Measurements from ENCODE around the gene HMGN1.

HMGN1 gene

DNA sequence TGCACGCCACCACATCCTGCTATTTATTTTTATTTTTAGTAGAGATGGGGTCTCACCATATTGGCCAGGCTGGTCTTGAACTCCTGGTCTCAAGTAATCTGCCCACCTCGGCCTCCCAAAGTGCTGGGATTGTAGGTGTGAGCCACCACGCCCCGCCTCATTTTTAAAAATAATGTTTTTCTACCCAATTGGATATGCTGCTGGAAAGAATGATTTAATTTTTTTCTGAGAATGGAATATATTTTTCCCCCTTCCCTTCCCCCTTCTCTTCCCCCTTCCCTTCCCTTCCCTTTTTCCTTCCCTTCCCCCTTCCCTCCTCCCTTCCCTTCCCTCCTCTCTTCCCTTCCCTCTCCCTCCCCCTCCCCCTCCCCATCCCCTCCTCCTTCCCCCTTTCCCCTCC lies 17.7 kb upstream of the HMGN1 start:
- TF ChIP-seq, protein P1, sequence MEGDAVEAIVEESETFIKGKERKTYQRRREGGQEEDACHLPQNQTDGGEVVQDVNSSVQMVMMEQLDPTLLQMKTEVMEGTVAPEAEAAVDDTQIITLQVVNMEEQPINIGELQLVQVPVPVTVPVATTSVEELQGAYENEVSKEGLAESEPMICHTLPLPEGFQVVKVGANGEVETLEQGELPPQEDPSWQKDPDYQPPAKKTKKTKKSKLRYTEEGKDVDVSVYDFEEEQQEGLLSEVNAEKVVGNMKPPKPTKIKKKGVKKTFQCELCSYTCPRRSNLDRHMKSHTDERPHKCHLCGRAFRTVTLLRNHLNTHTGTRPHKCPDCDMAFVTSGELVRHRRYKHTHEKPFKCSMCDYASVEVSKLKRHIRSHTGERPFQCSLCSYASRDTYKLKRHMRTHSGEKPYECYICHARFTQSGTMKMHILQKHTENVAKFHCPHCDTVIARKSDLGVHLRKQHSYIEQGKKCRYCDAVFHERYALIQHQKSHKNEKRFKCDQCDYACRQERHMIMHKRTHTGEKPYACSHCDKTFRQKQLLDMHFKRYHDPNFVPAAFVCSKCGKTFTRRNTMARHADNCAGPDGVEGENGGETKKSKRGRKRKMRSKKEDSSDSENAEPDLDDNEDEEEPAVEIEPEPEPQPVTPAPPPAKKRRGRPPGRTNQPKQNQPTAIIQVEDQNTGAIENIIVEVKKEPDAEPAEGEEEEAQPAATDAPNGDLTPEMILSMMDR (IDR thresholded peaks at IDR 0.05; ENCODE audit: control insufficient read depth, insufficient read depth, low read depth, low read length, missing control alignments), result no peak
- H3K4me3 ChIP-seq (ENCODE audit: control insufficient read depth, low read depth, low read length), result no peak overlapping the region
- DNase-seq (ENCODE audit: low read depth), result no peak

DNA sequence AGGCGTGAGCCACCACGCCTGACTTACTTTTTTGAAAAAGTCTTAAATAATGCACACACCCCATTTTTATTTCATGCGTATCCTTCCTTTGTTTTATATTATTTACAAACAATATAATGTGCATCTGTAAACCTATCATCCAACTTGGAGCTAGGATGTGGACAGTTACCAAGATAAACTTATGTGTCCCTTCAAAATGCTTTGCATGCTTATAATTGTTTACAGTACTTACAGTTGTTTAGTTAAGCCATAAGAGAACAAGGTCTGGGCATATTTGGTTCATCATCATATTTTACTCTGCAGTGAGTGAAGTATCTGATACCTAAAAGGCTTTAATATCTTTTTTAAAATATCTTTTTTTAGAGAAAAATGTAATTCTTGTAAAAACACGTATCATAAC lies 16.1 kb upstream of the HMGN1 start:
- TF ChIP-seq, protein P1 (IDR thresholded peaks at IDR 0.05; ENCODE audit: control insufficient read depth, insufficient read depth, low read depth, low read length, missing control alignments), result no peak
- no peak for DNase-seq (ENCODE audit: low read depth)
- no peak overlapping the region for H3K4me3 ChIP-seq (ENCODE audit: control insufficient read depth, low read depth, low read length)

DNA sequence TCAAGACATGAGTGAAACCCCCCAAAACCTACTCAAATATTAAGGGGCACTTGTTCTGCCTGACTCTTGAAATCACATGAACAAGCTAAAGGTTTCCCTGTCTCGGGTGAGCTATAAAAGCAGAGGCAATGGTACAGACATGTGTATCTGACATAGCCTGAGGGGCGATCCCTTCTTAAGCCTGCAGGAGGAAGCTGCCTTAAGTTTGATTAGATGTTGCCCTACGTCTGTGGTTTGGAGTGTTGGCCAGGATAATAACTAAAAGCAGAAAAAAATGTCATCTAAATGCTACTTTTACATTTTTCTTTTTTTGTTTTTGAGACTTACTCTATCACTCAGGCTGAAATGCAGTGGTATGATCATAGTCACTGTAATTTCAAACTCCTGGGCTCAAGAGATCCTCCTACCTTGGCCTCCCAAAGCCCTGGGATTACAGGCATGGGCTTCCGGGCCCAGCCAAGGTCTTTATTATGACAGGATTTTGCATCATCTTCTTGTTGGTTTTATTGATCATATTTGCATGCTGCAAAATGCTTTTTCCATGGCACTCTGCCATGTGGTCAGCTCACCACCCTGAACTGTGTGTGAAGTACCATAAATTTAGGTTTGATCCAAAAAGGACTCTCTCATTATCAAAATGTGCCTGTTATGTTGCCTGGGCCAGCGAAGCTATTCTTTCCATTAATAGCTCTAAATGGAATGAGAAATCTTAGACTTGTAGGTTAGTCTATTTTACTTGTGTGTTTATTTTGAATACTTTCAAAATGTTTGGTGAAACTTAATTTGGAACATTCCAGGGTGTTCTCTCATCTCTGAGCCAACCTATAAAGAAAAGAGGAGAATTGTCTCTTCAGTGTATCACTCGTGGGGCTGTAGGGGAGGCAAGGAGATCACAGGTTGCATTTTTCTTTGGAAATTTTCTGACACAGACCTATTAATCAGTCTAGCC lies 15.0 kb upstream of the HMGN1 start:
- no peak overlapping the region for H3K4me3 ChIP-seq (ENCODE audit: control insufficient read depth, low read depth, low read length)
- TF ChIP-seq, protein P1 (IDR thresholded peaks at IDR 0.05; ENCODE audit: control insufficient read depth, insufficient read depth, low read depth, low read length, missing control alignments), result no peak
- no peak for DNase-seq (ENCODE audit: low read depth)

DNA sequence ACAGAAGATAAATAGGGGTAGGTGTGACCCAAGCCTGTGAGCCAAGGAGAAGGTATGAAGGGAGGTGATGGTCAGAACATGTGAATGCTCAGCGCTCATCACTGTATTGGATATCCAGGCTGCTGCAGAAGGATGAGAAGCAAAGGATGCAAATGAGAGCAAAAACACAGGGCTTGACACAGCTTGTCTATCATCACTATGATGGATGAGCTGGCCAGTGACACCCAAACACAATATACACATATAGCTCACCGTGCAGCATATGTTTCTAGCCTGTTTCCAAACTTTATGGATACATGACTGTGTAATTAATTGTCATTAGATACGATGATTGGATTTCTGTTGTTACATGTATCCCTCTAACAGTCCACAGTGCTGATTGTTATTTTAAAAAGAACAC lies 13.8 kb upstream of the HMGN1 start:
- no peak overlapping the region for H3K4me3 ChIP-seq (ENCODE audit: control insufficient read depth, low read depth, low read length)
- TF ChIP-seq, protein P1 (IDR thresholded peaks at IDR 0.05; ENCODE audit: control insufficient read depth, insufficient read depth, low read depth, low read length, missing control alignments), result no peak
- no peak for DNase-seq (ENCODE audit: low read depth)

DNA sequence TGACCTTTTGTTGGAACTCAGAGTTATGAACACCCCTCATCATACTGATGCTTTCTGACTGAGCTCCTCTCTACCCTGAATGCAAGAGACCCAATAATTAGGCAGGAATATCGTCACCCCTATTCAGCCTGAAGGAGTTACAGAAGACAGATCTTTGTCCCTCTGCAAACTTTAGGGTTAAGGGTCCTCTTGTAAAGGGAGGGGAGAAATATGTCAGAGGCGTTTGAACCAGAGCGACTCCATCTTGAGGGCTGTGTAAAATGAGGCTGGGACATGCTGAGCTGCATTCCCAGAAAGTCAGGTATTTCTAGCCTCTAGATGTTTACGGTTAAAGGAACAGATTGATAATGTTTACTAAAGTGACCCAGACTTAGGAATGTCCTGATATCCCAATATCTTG lies 10.5 kb upstream of the HMGN1 start:
- TF ChIP-seq, protein P1 (IDR thresholded peaks at IDR 0.05; ENCODE audit: control insufficient read depth, insufficient read depth, low read depth, low read length, missing control alignments), result no peak
- H3K4me3 ChIP-seq (ENCODE audit: control insufficient read depth, low read depth, low read length), result no peak overlapping the region
- no peak for DNase-seq (ENCODE audit: low read depth)

DNA sequence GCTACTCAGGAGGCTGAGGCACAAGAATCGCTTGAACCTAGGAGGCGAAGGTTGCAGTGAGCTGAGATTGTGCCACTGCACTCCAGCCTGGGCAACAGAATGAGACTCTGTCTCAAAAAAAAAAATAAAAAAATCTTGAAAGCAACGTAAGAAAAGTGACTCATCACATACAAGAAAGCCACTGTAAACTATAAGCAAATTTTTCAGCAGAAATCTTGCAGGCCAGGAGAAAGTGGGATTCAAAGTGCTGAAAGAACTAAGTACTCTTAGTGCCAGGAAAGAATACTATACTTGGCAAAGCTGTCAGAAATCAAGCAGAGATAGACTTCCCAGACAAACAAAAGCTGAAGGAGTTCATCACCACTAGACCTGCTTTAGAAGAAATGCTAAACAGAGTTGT lies 4.4 kb upstream of the HMGN1 start:
- TF ChIP-seq, protein P1 (IDR thresholded peaks at IDR 0.05; ENCODE audit: control insufficient read depth, insufficient read depth, low read depth, low read length, missing control alignments), result no peak
- no peak for DNase-seq (ENCODE audit: low read depth)
- H3K4me3 ChIP-seq (ENCODE audit: control insufficient read depth, low read depth, low read length), result no peak overlapping the region

All from AG09309 (cell line).